ENCODE results near the gene CCDC12.
A peak's percentile ranks its signal among the peaks of the same experiment; 100 is the strongest.

The CCDC12 gene

GRCh38 chr3:46936733-46937250 lies 39.8 kb downstream of the CCDC12 start:
- DNase-seq (ENCODE audit: low spot score): no peak

- DNase-seq (ENCODE audit: low spot score): no peak
Measured at GRCh38 chr3:46935989-46936558, 40.5 kb downstream of the CCDC12 start.

DNA sequence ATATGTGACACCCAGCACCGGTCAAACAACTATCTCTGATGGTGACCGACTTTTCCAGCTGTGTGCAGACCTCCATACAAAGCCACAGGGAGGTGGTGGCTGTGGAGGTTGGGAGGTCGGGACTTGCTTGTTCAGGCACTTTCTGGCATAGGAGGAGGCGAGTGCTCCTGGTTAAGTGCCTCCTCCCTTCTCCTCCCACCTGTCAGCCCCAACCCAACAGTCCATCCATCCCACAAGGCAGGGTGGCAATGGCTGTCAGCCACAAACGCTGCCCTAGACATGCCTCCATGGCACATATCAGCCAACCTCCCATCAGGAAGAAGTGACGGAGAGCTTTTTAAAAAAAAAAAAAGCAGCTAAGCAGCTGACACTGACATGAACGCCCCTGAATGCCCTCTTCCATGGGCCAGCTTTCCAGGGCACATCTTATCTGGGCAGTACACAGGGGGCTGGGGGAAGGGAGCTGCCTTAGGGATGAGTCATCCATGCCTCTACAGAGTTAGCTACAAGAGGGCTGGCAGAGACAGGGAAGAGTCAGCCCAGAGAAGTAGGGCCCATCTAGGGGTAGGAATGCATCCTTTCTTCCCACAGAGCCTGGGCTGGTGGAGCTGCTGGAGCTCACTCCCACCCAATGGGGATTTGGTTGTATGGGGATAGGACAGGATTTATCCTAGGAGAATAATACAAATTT lies 41.2 kb downstream of the CCDC12 start:
- DNase-seq (ENCODE audit: low spot score): no peak

DNA sequence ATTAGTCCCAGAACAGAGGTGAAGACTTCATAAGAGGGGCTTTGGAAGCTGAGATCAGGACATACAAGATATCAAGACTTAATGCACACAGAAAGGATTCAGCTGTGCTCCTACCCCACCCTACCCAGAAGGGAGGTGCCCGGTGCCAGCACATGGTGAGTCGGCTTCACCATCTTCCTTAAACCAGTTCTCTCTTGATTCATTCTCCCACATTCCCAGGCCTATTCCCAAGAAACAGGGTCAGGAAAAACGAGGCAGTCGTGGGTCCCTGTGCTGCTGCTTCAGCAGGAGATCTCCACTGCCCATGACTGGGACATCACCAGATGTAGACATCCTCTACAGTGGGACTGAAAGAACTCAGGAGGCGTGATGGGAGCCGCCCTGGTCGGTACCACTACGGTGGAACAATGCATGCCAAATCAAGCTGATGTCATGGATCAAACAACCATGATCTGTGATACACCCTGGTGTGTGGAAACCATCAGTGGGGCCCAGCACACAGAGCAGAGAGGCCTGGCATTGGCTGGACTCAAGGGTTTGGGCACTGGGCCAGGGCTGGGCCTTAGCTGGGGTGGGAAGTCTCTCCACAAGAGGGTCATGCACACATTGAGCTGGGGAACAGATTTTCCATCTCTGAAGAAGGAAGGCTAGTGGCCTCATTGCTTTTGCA lies 41.9 kb downstream of the CCDC12 start:
- DNase-seq (ENCODE audit: low spot score): no peak

DNA sequence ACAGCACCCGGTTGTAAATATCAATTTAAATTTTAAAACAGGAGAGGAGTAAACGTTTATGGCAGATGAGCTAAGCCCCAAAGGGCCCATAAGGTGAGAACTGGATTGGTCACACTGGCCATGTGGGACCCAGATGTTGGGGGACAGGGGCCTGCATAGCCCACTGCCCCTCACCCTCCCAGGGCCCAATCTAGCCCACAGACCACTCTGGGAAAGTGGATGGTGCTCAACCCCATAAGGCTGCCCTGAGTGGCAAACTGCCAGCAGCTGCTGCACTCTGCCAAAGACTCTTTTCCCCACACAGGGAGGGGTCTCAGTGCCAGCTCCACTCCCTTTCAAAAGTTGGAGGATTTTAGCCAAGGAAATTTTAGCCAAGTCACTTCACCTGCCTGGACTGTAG lies 42.5 kb downstream of the CCDC12 start:
- DNase-seq (ENCODE audit: low spot score): no peak

DNA sequence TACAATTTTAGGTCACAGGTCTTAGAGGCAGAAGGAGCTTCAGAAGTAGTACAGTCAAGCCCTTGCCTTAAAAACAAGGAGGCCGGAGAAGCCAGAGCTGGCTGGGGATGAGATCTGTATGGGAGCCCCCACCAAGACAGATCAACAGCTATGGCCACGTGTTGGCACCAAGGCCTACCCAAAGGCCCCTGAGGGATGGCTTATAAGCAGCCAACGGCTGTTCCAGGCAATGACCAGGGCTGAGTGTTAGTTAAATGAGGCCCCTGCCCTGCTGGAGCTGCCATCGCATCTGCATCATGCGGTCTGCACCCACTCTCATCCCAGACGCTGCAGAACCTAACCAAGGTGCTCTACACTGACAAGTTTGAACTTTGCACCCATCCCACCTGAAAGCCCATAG lies 43.3 kb downstream of the CCDC12 start:
- no peak for DNase-seq (ENCODE audit: low spot score)

DNA sequence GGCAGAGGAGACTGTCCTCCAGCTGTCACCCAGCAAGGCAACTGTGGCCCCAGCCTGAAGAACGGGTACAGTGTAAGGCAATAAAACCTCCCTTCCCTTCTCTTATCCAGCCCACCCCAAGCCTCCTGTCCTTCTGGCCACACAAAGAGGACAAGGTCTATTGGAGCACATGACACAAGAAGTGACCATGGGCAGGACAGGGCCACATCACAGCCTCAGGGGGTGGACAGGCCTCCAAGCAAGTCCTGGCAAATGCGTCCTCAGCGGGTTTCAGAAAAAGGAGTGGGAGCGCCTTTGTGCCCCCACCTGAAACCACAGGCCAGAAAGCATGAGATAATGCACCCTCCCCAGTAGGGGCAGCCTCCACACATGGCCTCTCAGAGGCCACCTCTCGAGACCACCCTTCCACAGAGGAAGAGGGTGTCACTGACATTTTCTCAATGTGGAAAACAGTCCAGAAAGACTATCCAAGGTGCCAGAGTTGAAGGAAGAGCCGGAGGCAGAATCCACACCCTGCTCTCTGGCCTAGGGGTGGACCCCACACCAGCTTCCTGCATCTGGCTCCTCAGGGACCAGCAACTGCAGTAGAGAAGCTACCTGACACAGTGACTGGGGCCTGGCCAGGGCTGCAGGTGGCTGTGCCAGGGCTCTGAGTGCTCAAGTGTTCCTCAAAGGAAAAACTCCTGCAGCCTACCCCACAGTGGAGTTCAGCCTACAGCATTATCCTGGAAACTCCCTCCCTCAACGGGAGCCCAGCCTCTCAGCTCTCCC lies 43.9 kb downstream of the CCDC12 start:
- no peak for DNase-seq (ENCODE audit: low spot score)

GRCh38 chr3:46931631-46932331 lies 44.8 kb downstream of the CCDC12 start:
- peak; percentile 33 for DNase-seq (ENCODE audit: low spot score)

DNA sequence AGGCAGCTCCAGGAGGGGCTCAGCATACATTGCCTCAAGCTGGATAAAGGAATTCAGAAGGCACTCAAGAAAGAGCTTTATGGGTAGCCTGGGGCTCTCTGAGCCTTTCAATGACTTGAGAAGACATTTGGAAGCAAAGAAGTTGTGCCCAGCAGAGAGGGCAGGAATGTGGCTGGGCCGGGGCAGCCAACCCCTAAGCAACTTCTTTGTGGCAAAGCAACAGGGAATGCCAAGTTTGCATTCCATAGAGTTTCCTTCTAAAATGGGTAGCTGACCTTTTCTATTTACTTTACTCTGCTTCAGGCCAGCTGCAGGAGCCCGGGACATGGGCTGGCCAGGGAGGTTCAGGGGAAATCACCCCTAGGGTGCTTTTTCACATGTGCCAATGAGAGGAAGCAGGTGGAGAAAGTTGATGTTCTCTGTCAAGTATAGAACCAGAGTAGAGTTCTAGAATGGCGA lies 45.6 kb downstream of the CCDC12 start:
- no peak for DNase-seq (ENCODE audit: low spot score)

DNA sequence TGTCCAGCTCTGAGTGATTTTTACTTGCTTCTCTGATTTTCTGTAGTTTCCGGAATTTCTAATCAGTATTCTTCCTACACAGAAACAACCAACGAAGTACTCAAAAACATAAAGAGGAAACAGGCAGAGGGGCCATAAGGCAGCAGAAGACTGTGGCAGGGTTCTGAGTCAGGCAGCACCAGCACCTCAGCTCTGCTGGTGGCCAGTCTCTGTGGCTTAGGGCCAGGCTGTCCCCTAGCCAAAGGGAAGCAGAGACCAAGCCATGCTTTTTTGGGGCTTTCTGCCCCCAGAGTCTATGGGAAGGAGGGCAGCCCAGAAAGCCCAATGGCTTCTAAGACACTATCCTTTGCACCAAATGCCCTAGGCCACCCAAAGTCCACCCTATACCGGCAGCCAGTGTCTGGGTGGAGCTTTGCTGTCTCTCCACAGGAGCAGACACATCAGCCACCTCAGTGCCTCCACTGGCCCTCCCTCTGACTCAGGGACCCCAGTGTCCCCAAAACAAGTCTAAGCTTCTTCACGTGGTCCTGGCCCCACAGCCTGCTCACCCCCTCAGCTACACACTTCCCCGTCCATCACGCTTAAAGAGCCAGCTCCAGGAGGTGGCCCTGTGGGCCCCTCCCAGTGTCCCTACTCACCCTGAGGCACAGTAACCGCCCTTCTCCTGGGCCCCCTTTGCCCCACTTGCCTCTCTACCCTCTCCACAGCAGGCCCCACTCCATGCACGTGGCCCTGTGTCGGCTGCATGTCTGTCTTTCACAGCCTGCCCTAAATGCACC lies 46.2 kb downstream of the CCDC12 start:
- DNase-seq (ENCODE audit: low spot score): no peak

GRCh38 chr3:46929324-46929723 lies 47.2 kb downstream of the CCDC12 start:
- DNase-seq (ENCODE audit: low spot score): no peak

- peak; percentile 38 for DNase-seq (ENCODE audit: low spot score)
Measured at GRCh38 chr3:46928282-46928681, 48.3 kb downstream of the CCDC12 start.

DNA sequence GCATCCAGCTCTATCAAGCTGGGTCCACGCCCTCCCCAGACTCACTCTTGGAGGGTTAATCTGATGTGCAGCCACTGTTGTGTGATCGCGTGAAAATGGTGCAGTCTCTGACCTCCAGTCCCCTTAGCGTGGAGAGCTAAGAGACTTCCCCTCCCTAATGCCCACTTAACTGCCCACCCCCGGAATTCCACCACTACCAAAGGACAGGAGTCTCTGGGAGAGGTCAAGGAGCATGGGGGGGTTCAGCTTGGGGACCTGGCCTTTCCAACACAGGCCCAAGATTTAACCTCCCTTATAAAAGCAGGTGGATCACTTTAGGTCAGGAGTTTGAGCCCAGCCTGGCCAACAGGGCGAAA lies 48.8 kb downstream of the CCDC12 start:
- DNase-seq (ENCODE audit: low spot score): no peak

GRCh38 chr3:46926871-46927717 lies 49.5 kb downstream of the CCDC12 start:
- no peak for DNase-seq (ENCODE audit: low spot score)

DNA sequence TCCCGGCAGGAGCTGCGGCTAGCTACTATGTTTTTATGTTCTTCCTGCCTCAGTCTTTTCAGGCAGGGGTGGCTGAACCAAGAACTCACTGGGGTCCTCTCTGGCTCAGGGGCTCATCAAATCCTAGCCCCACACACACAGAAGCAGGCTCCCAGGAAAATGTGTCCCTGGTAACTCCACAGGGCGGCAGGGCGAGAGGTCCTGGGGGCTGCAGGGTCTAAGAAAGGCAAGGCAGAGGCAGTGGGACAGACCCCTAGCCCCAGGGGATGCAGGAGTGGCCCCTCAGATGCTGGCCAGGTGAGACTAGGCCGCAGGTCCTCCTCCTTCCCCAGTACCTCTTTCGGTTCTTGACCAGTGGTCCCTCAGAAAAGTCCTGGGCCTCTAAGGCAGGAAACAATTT lies 50.1 kb downstream of the CCDC12 start:
- DNase-seq (ENCODE audit: low spot score): no peak

DNA sequence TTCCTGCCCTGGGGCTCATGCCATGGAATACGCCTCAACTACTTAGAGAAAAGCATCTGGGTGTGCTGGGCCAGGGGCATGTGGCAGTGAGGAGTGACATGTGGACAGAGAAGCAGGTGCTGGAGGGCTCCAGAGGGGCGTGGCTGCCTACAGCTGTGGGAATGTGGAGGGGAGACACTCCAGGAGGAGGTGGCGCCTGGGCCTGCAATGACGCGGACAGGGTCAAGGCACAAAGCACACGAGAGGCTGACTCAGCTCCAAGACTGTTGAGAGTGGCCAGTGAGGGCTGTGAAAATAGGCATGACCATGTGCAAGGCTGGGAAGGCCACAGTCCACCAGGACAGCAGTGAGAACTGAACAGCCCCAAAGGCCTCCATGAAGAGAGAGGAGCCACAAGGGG lies 50.5 kb downstream of the CCDC12 start:
- no peak for DNase-seq (ENCODE audit: low spot score)

DNA sequence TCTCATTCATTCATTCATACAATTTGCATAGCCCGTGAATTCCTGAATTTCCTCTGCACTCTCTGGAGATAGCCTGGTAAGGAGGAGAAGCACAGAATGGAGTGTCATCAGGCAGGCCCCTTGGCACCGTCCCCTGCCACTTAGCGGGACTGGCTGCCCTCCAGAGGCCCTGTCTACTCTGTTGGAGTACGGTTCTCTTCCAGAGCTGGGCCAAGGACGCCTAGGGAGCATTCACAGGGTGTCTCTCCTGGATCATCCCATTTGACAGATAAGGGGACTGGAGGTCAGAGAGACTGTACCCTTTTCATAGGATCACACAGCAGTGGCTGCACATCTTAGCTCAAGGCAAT lies 51.0 kb downstream of the CCDC12 start:
- DNase-seq (ENCODE audit: low spot score): no peak

- DNase-seq (ENCODE audit: low spot score): no peak
Measured at GRCh38 chr3:46924921-46925584, 51.5 kb downstream of the CCDC12 start.

GRCh38 chr3:46923559-46924350 lies 52.8 kb downstream of the CCDC12 start:
- DNase-seq (ENCODE audit: low spot score): peak; percentile 56
